GM18499 (cell line): Measurements from ENCODE around the gene ATXN2L.
A peak's percentile ranks its signal among the peaks of the same experiment; 100 is the strongest.

ENCODE experiments used
- ATAC-seq: cut with Tn5 transposase; IDR thresholded peaks from one replicate; pipeline ENCODE4 v1.9.1; 2021; ENCODE audit warnings: moderate number of reproducible peaks; ENCODE audit not compliant: insufficient read depth, unreplicated experiment

The ATXN2L gene

DNA sequence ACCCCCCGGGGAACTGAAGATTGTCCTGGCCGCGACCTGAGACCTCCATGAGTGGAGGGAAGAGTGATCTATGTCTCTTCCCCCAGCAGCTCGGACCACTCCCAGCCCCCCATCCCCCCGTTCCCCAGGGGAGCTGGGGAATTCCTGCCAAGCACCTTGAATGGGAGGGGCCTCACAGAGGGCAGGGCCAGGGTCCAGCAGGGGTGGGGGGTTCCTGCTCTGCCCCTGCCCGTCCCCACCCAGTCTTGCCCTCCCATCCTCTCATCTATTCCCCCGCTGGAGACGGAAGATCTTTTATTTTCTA is 13.9 kb downstream of the ATXN2L start:
- ATAC-seq = no peak

DNA sequence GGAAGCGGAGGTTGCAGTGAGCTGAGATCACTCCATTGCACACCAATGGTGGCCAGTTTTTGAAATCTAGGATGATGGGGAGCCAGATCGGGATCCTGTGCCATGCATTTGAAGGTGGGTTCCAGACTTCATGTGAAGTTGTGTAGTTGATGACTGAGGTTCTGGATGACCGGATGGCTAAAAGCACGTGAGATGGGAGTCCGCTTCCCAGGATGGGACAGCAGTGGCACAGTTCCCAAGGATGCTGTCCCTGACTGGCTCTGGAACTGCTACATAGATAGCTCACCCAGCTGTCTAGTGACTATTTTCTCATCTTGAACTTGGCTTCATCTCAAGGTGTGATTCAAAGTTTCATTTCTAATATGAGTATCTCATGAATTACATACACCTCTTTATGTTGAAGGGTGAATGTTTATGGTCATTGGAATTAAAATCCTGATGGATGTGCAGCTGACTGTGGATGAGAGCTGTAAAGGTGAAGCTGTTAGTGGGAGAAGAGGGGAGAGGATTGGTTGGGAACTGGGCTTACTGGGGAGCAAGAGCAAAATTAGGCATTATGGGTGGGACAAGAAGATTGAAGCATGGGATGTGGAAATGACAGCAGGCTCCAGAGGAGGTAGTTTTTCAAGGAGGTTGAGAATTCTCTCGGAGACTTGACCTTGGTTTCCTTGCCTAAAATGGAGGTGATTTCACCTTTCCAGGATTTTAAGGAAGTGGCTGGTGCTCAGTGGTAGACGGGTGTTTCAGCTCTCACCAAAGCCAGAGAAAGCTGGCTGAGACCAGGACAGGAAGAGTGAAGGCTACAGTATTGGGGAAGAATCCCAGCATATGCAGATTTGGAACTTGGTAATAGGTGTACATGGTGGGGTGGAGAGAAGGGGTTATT is 15.1 kb downstream of the ATXN2L start:
- ATAC-seq = no peak

GRCh38 chr16:28838558-28838918 is 15.7 kb downstream of the ATXN2L start:
- ATAC-seq = no peak

DNA sequence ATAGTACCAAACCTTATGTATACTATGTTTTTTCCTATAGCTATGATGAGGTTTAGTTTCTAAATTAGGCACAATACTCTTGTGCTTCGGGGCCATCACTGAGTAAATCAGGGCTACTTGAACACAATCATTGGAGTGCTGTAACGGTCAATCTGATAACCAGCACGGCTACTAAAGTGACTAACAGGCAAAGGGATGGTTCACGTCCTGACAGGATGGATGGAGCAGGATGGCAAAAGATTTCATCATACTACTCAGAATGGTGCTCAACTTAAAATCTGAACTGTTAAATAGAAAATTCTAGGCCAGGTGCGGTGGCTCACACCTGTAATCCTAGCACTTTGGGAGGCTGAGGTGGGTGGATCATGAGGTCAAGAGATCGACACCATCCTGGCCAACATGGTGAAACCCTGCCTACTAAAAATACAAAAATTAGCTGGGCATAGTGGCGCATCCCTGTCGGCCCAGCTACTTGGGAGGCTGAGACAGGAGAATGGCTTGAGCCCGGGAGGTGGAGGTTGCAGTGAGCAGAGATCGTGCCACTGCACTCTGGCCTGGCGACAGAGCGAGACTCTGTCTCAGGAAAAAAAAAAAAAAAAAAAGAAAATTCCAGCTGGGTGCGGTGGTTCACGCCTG is 16.3 kb downstream of the ATXN2L start:
- ATAC-seq = no peak

GRCh38 chr16:28839899-28840298 is 17.1 kb downstream of the ATXN2L start:
- ATAC-seq = no peak

DNA sequence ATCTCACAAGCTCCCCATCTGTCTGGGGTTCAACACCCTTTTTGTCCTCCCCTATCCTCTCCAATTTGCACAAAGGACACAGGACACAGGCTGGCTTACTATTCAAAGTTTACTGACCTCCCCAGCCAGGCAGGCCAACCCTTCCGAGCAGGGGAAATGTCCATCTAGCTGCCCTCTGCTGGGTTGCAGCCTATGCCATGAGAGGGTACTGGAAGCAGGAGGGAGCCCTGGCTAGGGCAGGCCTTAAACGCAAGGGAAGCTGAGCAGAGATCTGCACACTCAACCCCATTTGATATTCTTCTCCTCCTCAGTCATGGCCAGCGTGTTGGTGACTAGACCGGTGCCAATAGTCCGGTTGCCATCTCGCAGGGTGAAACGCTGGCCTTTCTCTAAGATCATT is 19.9 kb downstream of the ATXN2L start:
- ATAC-seq = no peak

DNA sequence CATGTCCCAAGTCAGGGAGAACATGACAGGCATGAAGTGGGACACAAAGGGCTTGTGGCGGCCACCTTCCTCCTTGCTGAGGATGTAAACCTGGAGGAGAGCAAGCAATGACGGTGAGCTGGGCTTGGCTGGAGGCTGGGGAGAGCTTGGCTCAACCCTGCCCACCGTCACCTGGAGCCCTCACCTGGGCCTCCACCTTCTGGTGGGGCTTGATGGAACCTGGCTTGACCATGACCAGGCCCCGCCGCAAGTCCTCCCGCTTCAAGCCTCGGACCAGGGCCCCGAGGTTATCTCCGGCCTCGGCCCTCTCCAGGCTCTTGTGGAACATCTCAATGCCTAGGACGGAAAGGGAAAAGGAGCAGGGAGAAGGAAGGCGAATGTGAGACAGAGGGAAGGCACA is 21.0 kb downstream of the ATXN2L start:
- ATAC-seq = no peak

DNA sequence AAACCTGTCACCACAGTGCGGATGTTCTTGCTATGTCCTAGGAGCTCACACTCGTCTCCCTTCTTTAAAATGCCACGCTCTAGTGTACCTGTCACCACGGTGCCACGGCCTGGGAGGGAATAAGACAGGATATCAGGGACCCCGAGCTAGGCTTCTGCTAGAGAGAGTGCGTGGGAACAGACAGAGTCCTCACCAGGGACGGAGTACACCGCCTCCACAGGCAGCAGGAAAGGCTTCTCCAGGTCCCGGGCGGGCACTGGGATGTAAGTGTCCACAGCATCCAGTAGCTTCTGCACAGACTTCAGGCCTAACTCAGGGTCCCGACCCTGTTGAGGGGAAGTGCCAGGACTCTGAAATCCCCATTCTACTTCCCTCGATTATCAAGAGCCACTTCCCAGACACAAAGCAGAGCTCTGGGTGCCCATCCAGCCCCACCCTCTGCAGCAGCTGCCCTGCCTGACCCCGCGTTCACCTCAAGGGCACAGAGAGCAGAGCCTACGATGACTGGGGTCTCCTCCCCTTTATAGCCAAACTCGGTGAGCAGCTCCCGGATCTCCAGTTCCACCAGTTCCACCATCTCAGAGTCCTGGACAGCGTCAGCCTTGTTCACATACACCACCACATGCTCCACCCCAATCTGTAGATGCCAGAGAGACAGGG is 21.6 kb downstream of the ATXN2L start:
- ATAC-seq = no peak

GRCh38 chr16:28845293-28845692 is 22.5 kb downstream of the ATXN2L start:
- ATAC-seq = no peak

- ATAC-seq = no peak
Observed at GRCh38 chr16:28845761-28846079, 22.9 kb downstream of the ATXN2L start.

DNA sequence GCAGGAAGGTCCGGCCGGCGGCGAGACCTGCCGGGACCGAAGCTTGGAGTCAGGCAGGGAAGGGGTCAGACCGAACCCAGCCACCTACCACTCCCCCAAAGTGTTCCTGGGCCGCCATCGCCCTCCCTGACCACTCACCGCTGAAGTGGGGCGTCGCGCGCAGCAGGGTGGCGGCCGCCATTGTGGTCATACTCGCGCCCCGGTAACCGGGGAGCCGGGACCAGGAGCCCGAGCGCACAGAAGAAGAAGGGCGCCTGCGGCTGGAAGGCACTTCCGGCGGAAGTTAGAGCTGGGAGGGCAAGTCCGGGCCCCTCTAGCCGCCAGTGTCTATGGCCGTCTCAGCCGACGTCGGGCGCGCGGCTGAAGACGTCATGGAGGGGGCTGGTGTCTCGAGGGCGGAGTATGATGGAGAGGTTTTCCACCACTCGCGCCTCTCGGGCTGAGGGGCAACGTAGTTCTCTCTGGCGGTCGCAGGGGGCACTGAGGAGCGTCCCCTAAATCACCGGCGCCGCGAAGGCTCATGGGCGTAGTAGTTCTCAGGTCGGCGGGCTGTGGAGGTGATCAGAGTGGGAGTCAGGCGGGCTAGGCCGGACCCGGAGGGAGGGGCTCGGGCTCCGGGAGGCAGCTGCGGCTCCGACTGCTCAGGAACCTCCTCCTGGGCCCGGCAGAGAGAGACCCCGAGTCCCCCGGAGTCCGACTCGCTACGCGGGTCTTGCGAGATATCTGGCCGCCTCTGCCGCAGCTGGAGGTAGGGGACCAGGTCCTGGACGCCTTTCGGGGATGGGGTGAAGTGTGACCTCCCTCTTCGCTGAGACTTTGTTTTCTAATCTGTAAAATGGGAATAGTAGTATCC is 23.5 kb downstream of the ATXN2L start, which contains the start of gene TUFM:
Gene TUFM (minus strand): TSS at position 269 of the 853 bp plus-strand sequence. CDS start 79 bp downstream, at position 190.
- ATAC-seq = peak; percentile 80

- ATAC-seq = no peak
Observed at GRCh38 chr16:28846933-28847273, 24.1 kb downstream of the ATXN2L start.

- ATAC-seq = no peak
Observed at GRCh38 chr16:28858421-28858820, 35.6 kb downstream of the ATXN2L start.

GRCh38 chr16:28859326-28859725 is 36.5 kb downstream of the ATXN2L start:
- no peak for ATAC-seq

DNA sequence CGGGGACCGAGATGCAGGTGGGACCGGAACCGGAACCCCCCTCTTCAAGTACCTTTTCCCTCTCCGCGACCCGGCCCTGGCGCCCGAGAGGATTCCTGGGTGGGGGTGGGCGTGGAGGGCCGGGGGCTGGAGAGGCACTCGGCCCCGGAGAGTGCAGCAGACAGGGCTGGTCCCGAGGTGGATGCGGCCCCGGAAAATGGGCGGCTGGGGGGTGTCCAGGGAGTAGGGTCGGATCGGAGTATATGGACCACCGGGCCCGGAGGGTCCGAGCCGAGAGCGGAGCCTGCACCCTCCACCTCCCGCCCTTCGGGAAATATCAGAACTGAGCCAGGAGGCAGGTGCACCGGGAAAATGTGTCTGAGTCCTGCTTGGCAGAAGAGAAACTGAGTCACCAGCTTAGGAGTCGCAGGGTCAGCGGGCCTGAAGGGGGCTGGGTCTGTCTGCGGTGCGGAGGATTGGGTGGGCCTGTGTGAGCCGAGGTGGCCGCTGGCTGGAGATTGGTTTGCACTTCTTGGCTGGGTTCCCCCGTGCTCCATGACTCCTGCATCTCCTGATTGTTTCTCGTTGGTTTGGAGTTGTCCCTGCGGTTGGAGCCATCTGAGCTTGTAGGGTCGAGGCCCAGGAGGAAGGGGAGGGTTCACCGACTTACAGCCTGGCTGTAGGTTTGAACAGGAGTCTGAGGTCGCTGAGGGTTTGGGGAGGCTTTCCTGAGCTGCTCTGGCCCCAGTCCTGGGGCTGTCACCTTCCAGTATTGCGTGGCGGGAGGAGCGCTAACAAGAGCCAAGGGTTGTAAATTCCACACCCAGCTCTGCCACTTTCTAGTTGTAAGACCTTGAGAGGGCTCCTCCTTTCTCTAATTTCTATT is 41.4 kb downstream of the ATXN2L start:
- no peak for ATAC-seq

DNA sequence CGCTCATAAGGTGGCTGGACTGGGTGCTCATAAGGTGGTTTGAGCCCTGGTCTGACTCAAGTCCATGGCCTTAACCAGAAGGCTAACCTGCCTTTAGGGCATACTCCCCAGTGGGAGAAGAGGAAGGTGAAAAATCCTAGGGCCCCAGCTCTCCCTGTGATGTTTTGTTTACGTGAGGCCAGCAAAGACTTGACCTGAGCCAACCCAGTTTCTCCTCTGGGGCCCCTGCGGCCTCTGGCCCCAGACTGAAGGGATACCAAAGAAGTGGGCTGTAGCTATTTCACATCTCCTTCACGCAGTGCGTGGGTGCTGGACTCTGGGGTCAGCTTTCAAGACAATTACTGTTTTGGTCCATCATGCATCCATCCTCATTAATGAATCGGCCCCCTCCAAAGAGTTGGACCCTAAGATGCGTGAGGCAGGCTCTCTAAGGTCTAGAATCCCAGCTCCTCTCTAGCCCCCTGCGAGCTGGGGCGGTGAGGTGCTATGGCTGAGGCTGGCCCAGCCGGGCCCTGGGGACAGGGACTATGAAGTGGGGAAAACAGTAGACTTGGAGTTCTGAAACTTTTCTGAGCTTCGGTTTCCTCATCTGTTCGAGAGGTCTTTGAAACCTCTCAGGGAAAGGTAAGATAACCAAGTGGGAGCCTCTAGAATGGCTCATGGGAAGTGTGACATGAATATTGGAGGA is 42.3 kb downstream of the ATXN2L start:
- ATAC-seq = no peak

DNA sequence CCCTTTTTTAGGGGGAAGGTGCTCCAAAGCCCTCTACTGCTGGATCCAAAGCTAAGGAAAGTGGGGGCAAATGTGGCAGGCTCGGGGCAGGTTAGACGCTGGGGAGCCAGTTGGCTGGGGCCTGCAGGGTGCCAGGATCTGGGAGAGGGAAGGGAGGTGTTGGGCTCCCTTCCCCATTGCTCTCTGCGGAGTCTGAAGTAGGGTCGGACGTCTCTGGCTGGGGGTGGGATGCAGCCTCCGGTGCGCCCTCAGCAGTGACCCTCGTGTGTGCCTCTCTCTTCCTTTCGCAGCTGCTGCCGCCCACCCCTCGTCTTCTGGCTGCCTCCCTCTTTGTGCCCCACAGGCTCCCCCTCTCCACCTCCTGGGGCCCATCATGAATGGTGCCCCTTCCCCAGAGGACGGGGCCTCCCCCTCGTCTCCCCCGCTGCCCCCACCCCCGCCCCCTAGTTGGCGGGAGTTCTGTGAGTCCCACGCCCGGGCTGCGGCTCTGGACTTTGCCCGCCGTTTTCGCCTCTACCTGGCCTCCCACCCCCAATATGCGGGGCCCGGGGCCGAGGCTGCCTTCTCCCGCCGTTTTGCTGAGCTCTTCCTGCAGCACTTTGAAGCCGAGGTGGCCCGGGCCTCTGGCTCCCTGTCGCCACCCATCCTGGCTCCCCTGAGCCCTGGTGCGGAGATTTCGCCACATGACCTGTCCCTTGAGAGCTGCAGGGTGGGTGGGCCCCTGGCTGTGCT is 43.1 kb downstream of the ATXN2L start:
- no peak for ATAC-seq

DNA sequence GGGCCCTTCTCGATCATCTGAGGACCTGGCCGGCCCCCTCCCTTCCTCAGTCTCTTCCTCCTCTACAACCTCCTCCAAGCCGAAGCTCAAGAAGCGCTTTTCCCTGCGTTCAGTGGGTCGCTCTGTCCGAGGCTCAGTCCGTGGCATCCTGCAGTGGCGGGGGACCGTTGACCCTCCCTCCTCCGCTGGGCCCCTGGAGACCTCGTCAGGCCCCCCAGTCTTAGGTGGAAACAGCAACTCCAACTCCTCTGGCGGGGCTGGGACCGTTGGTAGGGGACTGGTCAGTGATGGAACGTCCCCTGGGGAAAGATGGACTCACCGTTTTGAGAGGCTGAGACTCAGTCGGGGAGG is 43.6 kb downstream of the ATXN2L start:
- no peak for ATAC-seq

DNA sequence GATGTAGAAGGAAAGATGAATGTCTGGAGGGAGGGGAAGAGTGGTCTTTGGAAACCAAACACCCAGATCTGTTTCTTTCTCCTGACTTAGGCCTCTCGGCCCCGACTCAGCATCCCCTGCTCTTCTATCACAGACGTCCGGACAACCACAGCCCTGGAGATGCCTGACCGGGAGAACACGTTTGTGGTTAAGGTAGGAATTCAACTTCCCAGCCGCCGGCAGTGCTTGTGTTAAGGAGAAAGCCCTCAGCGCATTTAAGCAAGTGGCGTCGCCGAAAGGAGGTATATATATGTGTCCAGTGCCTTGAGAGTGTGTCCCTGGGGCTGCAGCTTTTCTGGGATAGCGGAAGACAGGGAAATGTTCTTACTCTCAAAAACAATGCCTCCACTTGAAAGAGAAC is 44.4 kb downstream of the ATXN2L start:
- no peak for ATAC-seq
